ENCODE results near the gene GDAP1L1.

DNA sequence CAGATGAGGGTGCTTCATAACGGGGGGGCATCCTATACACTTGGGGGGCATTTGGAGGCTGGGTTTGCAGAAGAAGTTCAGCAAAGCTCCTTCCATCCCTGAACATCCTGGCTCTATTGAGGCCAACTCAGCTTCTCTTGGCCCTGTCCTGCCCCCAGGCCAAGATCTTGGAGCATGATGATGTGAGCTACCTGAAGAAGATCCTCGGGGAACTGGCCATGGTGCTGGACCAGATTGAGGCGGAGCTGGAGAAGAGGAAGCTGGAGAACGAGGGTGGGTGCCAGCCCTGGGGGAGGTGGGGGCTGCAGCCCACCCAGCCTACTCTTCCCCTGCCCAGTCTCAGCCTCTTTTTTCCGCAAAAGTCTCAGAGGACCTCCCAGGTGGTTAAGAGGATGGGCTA, 17.2 kb downstream of the GDAP1L1 start:
- TF ChIP-seq, protein P1, sequence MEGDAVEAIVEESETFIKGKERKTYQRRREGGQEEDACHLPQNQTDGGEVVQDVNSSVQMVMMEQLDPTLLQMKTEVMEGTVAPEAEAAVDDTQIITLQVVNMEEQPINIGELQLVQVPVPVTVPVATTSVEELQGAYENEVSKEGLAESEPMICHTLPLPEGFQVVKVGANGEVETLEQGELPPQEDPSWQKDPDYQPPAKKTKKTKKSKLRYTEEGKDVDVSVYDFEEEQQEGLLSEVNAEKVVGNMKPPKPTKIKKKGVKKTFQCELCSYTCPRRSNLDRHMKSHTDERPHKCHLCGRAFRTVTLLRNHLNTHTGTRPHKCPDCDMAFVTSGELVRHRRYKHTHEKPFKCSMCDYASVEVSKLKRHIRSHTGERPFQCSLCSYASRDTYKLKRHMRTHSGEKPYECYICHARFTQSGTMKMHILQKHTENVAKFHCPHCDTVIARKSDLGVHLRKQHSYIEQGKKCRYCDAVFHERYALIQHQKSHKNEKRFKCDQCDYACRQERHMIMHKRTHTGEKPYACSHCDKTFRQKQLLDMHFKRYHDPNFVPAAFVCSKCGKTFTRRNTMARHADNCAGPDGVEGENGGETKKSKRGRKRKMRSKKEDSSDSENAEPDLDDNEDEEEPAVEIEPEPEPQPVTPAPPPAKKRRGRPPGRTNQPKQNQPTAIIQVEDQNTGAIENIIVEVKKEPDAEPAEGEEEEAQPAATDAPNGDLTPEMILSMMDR (conservative IDR thresholded peaks at IDR 0.05) = no peak
- no peak for TF ChIP-seq ZFX (IDR thresholded peaks at IDR 0.05)
